ENCODE data around the gene TREH. TPM values are rescaled to one million over a fixed set of nuclear protein-coding genes. Genes with fewer than 3 reads are reported as not detected.
"Not testable (repeated sequence)": the region's sequence is repeated elsewhere in the genome, so short reads cannot be mapped to it uniquely, and the experiment has no call there.

Gene TREH
- total RNA-seq, 1 donor from 2014 or later, result not detected

DNA sequence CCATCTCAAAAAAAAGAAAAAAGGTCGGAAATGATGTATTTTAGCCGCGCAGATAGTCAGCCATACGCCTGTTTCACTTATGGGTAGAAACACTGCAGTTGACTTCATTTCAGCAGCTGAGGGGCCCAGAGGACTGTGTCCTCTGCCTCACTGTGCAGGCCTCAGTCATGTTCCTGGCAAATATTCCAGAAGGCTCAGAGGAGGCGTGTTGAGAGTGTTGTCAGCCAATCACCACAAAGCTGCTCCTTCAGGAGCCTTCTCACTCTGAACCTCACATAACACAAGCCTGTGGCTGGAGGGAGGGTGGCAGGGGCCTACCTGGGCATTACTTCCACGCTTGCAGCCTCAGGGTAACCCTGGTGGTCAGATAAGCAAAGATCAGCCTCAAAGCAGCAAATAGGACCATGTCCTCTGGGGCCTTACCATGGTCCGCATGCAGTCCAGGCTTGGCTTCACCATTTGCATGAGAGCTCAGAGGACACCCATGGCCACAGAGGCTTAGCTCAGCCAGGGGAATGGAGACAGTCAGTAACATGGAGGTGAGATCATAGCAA is 17.3 kb upstream of the TREH start:
- no peak for DNase-seq

DNA sequence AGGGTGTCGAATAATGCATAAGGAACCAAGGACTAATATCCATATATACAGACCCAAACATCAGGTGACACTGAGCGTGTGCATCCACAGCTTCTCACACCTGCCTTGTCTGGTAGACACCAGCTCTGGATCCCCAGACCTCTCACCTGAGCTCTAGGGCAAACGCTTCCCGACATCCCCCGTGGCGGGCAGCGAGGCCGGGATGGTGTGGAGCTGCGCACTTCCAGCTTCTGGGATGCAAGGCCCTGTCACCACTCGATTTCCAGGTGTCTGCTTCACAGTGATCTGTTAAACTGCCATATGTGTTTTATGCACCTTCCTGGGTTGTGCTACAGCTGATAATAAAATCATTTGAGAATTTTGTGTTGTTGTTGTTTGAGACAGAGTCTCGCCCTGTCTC is 15.3 kb upstream of the TREH start:
- DNase-seq, result no peak

DNA sequence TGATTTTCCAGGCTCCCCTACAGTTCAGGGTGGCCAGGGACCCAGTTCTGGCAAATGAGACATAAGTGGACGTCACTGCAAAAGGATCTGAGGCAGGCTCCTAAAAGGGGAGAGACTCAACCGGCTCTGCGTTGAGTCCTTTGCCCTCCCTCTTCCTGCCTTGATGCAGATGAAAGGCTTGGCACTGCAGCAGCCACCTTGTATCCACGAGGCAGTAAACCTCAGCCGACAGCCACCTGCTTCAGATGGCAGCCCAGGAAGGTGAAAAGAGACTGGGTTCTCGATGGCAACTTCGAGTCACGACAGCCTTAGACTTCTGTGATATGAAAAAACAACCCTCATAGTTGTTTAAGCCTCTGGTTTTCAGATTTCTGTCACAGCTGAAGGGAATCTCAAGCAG is 14.7 kb upstream of the TREH start:
- no peak for DNase-seq

DNA sequence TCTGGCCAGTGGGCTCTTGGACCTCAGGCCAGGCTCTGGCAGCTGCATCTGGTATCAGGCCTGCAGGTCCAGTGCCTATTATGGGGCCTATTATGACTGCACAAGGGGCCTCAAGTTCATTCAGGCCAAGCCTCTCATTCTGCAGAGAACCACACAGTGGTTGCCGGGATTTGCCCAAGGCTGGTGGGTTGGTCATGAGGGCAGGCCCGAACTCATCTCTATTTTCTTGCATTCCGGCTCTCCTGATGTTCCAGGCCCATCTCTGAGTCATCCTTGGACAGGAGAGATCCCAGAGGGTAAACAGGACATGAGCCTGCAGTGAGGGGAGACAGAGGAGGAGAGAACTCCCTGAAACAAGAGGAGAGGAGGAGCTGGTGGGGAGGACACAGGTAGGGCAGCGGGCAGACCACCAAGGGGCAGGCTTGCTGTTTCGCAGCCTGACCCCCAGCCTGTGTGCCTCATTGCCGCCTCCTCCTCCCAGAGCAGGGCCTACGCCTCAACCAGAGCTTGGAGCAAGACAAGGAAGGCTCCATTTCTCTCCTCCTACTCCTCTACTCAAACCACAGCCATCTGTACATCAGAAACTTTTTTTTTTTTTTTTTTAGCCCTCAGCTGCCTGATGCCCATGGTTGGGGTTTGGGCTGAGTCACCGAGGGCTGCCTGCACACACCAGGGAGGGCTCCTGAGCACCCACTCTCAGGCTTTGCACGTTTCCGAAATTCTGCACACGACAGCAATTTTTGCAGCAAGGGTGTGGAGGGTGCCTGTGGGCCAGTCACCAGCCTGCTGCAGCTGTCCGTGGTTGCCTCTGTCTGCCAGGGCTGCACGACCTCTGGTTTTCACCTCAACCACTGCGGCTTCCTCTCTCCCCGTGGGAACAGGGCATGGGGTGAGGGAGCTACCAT is 12.7 kb upstream of the TREH start:
- no peak for DNase-seq

DNA sequence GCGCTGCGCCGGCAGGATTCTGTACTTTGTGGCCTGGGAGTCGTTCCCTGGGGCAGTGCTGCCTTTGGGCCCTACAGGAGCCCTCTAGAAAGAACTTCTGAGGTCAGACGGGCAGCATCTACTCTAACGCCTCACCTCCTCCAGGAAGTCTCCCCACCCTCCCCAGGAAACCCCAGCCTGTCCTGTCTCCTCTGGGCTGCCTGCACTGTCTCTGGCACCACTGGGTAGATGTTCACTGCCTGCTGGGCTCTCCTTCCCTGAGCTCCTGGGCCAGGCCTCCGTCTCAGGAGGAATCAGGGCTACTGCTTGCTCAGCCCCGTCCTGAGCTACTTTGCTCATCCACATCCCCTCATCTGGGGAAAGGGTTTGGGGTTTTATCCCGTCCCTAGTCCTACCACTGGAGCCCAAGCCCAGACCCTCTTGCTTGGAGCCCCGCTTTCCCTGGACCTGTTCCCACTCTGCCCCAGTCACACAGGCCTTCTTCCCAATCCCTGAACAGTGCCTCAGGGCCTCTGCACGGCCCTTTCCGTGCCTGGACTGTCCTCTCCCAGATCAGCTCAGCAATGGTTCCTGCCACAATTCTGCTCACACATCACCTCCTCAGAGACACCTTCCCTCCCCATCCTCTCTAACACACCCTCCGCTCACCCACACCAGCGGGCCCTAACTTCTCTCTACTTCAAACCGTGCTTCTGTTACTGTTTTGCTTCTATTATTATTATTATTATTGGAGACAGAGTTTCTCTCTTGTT is 11.3 kb upstream of the TREH start:
- DNase-seq, result no peak

DNA sequence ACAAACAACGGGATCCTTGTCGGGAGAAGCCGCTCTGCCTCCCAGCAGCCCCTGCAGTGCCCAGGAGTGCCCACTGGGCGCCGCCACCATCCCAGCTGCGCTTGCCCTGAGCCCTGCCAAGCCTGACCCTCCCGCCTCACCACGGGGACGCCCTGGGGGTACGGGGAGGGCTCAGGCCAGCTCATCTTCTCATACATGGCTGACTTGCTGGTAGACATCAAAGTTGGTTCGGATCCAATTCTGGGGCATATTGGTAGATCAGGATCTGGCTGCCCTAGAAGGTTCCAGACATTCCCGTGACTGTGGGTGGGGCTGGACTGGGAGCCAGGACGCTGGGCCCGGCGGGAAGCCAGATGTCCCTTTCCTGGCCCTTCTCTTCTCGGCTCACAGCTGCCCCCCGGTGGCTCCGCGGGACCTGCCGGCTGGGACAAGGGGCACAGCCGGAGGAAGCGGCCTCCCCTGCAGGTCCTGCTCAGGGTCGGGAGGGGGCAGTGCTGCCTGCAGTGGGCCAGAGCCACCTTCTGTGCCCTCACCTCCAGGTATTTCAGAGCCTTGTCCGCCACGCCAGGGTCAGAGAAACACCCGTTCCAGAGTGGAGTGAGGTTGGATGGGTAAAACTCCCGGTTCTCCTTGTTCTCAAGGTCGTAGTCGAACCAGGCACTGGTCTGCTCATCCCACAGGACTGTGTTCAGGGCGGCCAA is 10.6 kb upstream of the TREH start:
- peak; percentile 95 for DNase-seq

DNA sequence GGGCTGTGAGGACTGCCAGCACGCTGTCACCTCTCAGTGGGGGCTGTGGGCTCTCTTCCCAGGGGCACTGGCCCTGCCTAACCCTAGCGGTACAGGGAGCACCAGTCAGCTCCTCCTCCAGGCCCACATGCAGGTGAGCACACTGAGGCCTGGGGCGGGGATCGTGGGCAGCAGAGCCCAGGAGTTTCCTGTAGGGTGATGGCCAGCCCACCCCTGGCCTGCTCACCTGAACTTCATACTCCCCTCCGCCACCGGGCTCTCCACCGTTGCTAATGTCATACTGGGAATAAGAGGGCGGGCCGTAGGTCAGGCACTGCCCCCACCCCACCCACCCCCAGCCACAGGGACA is 10.0 kb upstream of the TREH start:
- no peak for DNase-seq

DNA sequence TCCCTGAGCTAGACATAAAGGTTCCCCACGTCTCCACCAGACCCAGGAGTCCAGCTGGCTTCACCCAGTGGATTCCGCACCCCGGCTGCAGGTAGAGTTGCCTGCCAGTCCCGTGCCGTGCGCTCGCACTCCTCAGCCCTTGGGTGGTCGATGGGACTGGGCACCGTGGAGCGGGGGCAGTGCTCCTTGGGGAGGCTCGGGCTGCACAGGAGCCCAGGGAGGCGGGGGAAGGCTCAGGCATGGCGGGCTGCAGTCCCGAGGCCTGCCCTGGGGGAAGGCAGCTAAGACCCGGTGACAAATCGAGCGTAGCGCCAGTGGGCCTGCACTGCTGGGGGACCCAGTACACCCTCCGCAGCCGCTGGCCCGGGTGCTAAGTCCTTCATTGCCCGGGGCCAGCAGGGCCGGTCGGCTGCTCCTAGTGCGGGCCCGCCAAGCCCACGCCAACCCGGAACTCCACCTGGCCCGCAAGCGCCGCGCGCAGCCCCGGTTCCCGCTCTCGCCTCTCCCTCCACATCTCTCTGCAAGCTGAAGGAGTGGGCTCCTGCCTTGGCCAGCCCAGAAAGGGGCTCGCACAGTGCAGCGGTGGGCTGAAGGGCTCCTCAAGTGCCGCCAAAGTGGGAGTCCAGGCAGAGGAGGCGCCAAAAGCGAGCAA is 9.5 kb upstream of the TREH start:
- DNase-seq, result no peak

DNA sequence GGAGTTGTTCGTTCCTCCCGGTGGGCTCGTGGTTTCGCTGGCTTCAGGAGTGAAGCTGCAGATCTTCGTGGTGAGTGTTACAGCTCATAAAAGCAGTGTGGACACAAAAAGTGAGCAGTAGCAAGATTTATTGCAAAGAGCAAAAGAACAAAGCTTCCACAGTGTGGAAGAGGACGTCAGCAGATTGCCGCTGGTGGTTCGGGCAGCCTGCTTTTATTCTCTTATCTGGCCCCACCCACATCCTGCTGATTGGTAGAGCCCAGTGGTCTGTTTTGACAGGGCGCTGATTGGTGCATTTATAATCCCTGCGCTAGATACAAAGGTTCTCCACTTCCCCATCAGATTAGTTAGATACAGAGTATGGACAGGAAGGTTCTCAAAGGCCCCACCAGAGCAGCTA is 8.9 kb upstream of the TREH start:
- not testable (repeated sequence) for DNase-seq

DNA sequence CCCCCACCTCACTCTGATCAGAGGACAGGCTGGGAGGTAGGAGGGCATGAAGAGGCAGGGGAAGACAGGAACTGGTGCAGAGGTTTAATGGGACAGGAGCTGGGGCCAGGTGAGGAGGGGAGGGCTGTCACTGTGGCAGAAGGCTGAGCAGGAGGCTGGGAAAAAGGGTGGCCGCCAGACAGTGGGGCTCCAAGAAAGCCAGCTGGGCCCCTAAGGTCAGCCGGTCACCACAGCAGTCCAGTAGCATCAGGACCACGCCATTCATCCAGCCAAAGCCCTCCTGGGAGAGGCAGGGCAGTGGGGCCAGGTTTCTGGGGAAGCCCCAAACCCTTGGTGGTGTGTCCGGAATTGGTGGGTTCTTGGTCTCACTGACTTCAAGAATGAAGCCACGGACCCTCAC is 8.5 kb upstream of the TREH start:
- DNase-seq, result no peak

DNA sequence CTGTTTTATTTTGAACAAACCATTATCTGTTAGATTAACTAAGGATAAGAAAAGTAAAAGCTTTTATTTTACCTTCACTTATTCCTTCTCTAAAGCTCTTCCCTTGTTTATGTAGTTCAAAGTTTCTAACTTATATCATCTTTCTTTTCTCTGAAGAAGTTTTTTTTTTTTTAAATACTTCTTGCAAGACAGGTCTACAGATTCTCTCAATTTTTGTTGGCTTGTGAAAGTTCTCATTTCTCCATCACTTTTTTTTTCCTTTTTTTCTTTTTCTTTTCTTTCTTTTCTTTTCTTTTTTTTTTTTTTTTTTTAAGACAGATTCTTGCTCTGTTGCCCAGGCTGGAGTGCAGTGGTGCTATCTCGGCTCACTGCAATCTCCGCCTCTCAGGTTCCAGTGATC is 4.7 kb upstream of the TREH start:
- no peak for DNase-seq

DNA sequence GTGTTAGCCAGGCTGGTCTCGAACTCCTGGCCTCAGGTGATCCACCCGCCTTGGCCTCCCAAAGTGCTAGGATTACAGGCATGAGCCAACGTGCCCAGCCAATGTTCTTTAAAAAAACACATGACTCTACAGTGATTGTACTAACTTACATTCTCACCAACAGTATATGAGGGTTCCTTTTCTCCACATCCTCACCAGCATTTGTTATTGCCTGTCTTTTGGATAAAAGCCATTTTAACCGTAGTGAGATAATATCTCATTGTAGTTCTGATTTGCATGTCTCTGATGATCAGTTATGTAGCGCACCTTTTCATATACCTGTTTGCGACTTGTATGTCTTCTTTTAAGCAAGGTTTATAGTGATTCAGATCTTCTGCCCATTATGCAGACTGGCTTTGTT is 3.5 kb upstream of the TREH start:
- DNase-seq, result not testable (repeated sequence)

DNA sequence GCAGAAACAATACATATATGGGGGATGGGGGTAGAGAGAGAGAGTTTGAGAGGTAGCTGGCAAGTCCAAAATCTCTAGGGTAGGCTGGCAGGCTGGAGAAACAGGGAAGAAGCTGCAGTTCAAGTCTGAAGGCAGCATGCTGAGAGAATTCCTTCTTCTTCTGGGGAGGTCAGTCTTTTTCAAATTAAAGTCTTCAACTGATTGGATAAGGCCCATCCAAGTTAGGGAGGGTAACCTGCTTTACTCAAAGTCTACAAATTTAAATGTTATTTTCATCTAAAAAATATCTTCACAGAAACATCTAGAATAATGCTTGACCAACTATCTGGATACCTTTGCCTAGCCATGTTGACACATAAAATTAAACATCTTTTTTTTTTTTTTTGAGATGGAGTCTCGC is 2.9 kb upstream of the TREH start:
- no peak for DNase-seq

DNA sequence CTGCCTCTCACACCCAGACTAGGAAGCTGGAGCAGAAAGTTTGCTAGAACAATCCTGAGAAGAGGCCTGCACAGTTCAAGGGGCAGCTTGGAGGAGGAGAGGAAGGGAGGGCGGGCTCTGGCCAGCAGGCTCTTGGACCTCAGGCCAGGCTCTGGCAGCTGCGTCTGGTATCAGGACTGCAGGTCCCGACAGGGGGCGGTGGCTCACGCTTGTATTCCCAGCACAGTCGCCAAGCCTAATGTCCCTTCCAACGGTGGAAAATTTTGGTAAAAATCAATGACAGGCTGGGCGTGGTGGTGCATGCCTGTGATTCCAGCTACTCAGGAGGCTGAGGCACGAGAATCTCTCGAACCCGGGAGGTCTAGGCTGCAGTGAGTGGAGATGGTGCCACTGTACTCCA is 542 bp downstream of the TREH start:
- not testable (repeated sequence) for DNase-seq

DNA sequence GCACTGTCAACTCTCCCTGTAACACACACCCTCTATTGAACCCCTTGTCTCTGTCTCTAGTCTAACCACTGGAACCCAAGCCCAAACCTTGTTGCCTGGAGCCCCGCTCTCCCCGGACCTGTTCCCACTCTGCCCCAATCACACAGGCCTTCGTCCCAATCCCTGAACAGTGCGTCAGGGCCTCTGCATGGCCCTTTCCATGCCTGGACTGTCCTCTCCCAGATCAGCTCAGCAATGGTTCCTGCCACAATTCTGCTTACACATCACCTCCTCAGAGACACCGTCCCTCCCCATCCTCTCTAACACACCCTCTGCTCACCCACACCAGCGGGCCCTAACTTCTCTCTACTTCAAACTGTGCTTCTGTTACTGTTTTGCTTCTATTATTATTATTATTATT is 1.5 kb downstream of the TREH start:
- no peak for DNase-seq

DNA sequence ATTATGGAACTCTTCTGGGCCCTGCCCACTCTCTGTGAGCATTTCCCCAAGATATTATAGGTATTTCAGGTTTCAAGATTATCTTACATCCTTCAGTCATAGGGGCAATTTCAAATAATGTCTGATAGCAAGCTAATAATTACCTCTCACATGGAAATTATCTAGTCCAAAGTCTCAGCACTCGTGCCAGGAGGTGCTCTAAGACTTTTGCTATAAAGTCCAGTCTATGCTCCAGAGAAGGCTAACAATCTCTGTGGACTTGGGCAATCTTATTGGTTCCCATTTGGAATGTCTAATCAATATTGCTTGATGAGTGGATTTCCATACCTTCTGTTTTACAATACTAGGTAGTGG is 5.4 kb downstream of the TREH start:
- DNase-seq, result no peak

DNA sequence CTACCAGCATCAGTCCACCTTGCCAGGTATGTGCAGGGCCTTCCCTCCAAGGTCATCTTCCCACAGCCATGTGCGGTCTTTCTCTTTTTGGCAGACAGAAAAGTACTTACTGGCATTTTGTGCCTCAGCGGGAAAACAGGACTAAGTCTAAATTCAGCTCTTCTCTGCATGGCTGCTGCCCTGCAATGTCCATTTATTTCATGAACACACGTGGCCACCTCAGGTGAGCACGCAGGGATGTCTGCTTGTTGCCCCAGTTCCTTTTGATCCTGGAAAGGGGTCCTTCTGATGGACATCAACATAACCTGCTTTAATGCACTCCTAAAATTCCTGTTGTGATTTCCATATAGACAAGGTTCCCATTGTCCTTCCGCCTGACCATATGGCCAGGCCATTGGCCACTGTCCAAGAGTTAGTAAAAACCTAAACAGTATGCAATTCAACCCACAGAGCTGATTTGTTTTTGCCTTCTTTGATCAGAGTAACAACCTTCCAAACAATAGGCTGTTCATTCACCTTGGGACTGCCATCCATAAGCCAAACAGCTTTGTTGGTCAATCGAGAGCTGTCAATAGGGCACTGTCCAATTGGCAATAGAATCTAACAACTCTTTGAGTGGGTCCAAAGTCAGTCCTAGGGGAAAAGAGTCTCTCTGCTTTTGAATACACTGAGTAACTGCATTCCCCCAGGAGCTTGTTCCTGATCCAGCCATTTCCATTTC is 5.9 kb downstream of the TREH start:
- DNase-seq, result no peak

DNA sequence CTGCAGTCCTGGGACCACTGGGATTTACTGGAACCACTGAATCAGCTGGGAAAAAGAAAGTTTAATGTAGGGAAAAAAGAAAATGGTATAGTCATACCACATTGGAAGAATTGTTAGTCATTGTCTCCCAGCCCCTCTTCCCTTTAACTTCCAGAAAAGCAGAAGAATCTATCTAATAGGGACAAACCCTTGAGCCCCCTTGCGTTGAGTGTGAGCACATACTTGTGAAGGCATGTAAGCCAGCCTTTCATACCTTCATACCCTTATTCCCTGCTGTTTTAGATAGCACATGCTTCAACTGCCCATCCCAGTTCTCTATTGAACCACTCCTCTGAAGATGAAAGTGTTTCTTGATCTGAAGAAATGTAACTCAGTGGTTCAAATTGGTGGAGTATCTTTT is 6.6 kb downstream of the TREH start:
- no peak for DNase-seq

DNA sequence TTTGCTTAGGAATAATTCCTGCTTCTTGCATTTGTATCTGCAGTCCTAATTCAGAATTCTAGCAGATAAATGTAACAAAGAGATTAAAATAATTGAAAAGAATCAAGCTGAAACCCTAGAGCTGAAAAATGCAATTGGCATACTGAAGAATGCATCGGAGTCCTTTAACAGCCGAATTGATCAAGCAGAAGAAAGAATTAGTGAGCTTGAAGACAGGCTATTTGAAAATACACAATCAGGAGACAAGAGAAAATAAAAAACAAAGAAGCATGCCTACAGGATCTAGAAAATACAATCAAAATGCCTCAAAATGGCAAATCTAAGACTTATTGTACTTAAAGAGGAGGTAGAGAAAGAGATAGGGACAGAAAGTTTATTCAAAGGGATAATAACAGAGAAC is 8.2 kb downstream of the TREH start:
- DNase-seq, result no peak

DNA sequence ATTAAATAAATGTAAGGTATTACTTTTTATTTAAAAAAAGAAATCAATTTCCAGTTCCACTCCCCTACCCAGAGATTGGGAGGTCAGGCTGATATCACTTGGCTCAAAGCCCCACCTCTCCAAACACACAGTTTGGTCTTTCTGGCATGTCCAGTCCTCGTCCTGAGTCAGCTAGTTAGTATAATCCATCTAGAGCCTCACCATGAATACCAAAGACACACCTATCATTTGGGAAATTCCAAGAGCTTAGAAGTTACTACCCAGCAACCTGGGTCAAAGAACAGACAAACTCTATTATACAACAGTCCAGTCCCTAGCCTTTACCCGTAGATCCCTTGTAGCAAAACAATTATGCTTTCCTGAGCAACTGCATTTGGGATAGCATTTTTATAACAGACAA is 9.4 kb downstream of the TREH start:
- no peak for DNase-seq

DNA sequence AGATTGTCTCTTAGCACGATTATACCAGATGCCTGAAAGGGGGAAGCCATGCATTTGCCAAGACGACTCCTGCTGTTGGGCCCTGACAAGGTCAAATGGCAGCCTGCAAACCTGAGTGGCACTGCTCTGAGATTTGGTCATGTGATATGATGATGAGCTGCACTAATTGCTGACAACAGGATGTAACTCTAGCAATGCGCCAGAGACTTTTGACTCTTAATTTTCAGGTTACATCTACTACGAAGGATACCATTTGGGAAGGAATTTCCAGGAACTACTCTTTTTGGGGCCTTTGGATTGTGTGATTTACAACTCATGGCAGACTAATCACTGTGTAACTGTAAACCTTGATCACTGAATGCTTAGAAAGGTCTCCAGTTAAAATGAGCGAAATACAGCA is 13.1 kb downstream of the TREH start:
- DNase-seq, result no peak

DNA sequence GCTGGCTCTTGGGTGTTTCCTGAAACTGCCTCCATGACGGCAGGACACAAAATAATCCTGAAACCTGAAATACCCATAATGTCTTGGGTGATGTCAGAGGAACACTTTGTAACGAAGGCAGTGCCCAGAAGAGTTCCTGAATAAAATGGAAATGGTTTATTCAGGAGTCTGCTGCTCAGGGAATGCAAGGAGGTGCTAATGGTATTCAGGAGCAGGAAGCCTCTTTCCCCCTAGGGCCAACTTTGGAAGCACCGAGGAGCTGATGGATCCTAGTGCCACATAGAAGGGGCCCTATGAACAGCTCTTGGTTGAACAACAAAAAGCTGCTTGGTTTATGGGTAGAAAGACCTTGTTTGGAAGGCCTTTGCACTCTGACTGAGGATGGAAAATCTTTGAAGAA is 15.5 kb downstream of the TREH start:
- DNase-seq, result no peak

Data from occipital lobe (tissue), 2 donors.